GM12878 (cell line): ENCODE measurements around the gene AJUBA.

Source experiments
- POLR2A ChIP-seq: IDR thresholded peaks from 2 replicates; pipeline ENCODE4 v1.6.1; 2011; ENCODE audit warnings: low read depth, mild to moderate bottlenecking, low read length
- SRF ChIP-seq, 2 experiments: IDR thresholded peaks; 2 replicates each; pipeline ENCODE4 v1.6.1; 2011; ENCODE audit warnings: low read depth in 2 of 2, low read length in 2 of 2, mild to moderate bottlenecking in 1 of 2, moderate library complexity in 1 of 2
- SUPT20H ChIP-seq: IDR thresholded peaks from 2 replicates; pipeline ENCODE4 v1.6.1; 2011; ENCODE audit warnings: low read depth, mild to moderate bottlenecking, low read length, moderate library complexity, borderline replicate concordance; ENCODE audit not compliant: control insufficient read depth
- ZZZ3 ChIP-seq: IDR thresholded peaks from 2 replicates; pipeline ENCODE4 v1.6.1; 2011; ENCODE audit warnings: low read depth; ENCODE audit not compliant: control insufficient read depth, insufficient read length

GRCh38 chr14:22985894-22986507 lies 3.6 kb upstream of the AJUBA start:
- TF ChIP-seq ZZZ3 (no peak), SRF (IDR thresholded peaks at IDR 0.05; ENCODE audit: low read depth in 2 of 2, low read length in 2 of 2) (no peak), POLR2A (no peak), SUPT20H (no peak)
